ENCODE data around the gene AHSA1. TPM values are rescaled to one million over a fixed set of nuclear protein-coding genes. Genes with fewer than 3 reads are reported as not detected.

The AHSA1 gene
- polyA plus RNA-seq, 1 experiment, result 90.1 TPM

DNA sequence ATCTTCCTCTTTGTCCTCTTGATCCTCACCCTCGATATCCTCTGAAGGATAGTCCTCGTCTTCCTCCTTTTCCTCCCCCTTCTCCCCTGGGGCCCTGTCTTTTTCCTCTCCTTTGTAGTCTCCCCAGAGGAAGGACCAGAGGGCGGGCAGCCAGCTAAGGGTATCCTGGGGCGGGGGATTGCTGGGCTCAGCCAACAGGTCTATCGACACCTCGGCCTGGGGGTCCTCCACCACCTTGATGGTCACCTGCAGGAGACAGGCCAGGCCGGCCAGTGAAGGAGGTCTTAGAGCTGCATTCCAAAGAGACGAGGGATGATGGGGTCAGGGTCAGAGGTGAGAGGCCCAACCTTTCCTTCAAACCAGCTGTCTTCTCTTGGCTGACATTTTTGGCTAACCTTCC lies 24.5 kb downstream of the AHSA1 start:
- TF ChIP-seq, protein P1, sequence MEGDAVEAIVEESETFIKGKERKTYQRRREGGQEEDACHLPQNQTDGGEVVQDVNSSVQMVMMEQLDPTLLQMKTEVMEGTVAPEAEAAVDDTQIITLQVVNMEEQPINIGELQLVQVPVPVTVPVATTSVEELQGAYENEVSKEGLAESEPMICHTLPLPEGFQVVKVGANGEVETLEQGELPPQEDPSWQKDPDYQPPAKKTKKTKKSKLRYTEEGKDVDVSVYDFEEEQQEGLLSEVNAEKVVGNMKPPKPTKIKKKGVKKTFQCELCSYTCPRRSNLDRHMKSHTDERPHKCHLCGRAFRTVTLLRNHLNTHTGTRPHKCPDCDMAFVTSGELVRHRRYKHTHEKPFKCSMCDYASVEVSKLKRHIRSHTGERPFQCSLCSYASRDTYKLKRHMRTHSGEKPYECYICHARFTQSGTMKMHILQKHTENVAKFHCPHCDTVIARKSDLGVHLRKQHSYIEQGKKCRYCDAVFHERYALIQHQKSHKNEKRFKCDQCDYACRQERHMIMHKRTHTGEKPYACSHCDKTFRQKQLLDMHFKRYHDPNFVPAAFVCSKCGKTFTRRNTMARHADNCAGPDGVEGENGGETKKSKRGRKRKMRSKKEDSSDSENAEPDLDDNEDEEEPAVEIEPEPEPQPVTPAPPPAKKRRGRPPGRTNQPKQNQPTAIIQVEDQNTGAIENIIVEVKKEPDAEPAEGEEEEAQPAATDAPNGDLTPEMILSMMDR (IDR thresholded peaks at IDR 0.05; ENCODE audit: insufficient read depth, low read depth, low read length), result no peak
- H3K36me3 ChIP-seq (ENCODE audit: control insufficient read depth, insufficient read depth, low read length), result no peaks in the 10 kb centered on the region
- DNase-seq (ENCODE audit: low read depth), result no peak
- CTCF ChIA-PET, result interaction anchor here (0.8 kb wide), 1 partner anchor 17 kb away, joined by 3 read pairs; no protein-coding TSS in a partner anchor
- POLR2A ChIA-PET, result no interaction called here
- H3K27me3 ChIP-seq (ENCODE audit: control insufficient read depth, insufficient read depth, low read length), result no peaks in the 10 kb centered on the region
- no peak overlapping the region for H3K4me3 ChIP-seq (ENCODE audit: low read depth, low read length)

DNA sequence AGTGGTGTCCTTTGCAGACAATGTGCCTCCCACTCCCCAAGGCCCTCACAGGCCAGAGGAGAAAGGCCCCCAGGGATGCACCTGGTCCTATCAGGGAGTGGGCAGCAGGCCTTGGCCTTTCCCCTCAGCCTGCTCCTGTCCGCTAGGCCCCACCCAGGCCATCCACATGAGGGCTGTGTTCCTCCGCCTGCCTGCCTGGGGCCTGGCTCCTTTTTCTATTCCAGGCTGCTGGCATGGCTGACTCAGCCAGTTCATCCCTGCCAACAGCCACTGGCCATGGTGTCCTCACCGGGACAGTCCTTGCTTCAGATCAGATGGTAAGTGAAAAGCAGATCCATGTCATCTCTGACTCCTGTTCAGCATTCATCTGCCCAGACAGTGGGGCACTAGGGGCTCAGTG lies 27.4 kb downstream of the AHSA1 start:
- TF ChIP-seq, protein P1 (IDR thresholded peaks at IDR 0.05; ENCODE audit: insufficient read depth, low read depth, low read length), result no peak
- ChIA-PET CTCF (no interaction called here), POLR2A (no interaction called here)
- no peak for DNase-seq (ENCODE audit: low read depth)
- no peaks in the 10 kb centered on the region for H3K27me3 ChIP-seq (ENCODE audit: control insufficient read depth, insufficient read depth, low read length)
- no peaks in the 10 kb centered on the region for H3K36me3 ChIP-seq (ENCODE audit: control insufficient read depth, insufficient read depth, low read length)
- no peak overlapping the region for H3K4me3 ChIP-seq (ENCODE audit: low read depth, low read length)

DNA sequence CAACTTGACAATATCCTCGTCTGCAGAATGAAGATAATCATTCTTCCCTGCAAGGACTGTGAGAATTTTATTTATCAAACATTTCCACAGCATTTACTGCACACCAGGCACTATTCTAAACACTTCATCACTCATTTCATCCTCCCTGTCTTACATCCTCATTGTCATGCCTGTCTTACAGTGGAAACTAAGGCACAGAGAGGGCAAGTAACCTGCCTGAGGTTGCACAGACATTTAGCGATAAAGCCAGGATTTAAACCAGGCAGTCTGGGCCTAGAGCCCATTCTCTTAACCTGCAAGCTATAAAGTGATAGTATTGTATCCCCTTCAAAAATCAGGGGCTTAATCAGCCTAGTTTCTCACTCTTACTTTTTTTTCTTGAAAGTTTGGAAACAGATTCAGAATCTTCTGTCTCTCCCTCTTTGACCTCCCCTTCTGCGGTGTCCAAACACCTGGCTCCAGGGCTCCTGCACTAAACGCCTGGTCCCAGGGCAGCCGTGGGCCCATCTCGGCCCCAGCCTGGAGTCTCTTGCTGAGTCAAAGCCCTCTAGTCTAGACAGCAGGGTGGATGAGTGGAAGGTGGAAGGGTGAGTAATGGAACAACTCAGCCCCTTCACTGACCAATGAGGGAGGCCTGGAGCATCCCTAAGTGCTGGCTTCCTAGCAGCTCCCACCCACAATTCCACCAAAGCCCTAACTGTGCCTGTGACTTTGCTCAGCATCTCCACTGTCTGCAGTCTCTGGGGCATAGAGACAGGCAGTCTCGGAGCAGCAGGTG lies 28.2 kb downstream of the AHSA1 start:
- H3K36me3 ChIP-seq (ENCODE audit: control insufficient read depth, insufficient read depth, low read length), result no peaks in the 10 kb centered on the region
- peaks cover 2% of the 10 kb centered on the region; the same call in 1 of the 2 replicates for H3K27me3 ChIP-seq (ENCODE audit: control insufficient read depth, insufficient read depth, low read length)
- no peak for DNase-seq (ENCODE audit: low read depth)
- H3K4me3 ChIP-seq (ENCODE audit: low read depth, low read length), result no peak overlapping the region
- TF ChIP-seq, protein P1 (IDR thresholded peaks at IDR 0.05; ENCODE audit: insufficient read depth, low read depth, low read length), result no peak
- CTCF ChIA-PET, result interaction anchor here (0.9 kb wide), 1 partner anchor 9 kb away, joined by 3 read pairs; no protein-coding TSS in a partner anchor
- POLR2A ChIA-PET, result no interaction called here

DNA sequence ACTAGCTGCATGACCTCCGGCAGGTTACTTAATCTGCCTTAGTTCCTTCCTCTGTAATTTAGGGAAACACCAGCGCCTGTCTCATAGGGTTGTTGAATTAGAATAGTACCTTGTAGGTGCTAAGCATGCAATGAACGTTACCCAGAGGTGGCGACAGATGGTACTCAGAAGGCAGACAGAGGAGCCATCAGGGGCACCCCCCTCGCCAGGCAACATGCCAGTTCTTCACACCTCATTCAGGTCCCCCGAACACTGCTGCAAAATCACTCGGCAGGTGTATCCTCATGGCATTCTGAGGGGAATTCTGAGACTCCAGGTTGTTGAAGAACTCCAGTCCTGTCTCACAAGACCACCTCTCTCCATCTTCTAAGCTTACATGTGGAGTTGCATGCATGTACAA lies 30.7 kb downstream of the AHSA1 start:
- TF ChIP-seq, protein P1 (IDR thresholded peaks at IDR 0.05; ENCODE audit: insufficient read depth, low read depth, low read length), result no peak
- Histone ChIP-seq H3K4me3 (ENCODE audit: low read depth, low read length) (no peak overlapping the region), H3K36me3 (ENCODE audit: control insufficient read depth, insufficient read depth, low read length) (no peaks in the 10 kb centered on the region), H3K27me3 (ENCODE audit: control insufficient read depth, insufficient read depth, low read length) (peaks cover 2% of the 10 kb centered on the region; the same call in 1 of the 2 replicates)
- CTCF ChIA-PET, result no interaction called here
- POLR2A ChIA-PET, result no interaction called here
- no peak for DNase-seq (ENCODE audit: low read depth)

DNA sequence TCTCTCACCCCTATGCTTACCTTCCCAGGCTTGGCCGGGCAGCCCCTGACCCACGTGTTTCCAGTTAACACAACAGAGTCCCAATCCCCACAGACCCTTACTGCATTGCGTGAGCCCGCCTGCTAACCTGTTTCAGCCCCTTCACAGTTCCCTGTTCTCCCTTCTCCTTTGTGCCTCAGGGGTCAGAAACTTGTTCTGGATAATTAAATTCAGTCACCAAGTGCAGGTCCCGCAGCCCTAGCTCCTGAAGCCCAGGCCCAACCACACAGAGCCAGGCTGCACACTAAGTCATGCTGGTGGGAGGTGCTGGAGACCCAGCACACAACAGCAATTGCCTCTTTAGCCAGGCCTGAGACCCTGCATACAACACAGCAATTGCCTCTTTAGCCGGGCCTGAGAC lies 31.1 kb downstream of the AHSA1 start:
- H3K27me3 ChIP-seq (ENCODE audit: control insufficient read depth, insufficient read depth, low read length), result peaks cover 2% of the 10 kb centered on the region; the same call in 1 of the 2 replicates
- POLR2A ChIA-PET, result no interaction called here
- TF ChIP-seq, protein P1 (IDR thresholded peaks at IDR 0.05; ENCODE audit: insufficient read depth, low read depth, low read length), result no peak
- no peak overlapping the region for H3K4me3 ChIP-seq (ENCODE audit: low read depth, low read length)
- CTCF ChIA-PET, result no interaction called here
- no peaks in the 10 kb centered on the region for H3K36me3 ChIP-seq (ENCODE audit: control insufficient read depth, insufficient read depth, low read length)
- DNase-seq (ENCODE audit: low read depth), result no peak
